ENCODE results near the gene WDR7.

The WDR7 gene

GRCh38 chr18:56815926-56816325, 164.8 kb downstream of the WDR7 start:
- DNase-seq, result no peak

- peak; percentile 14 for DNase-seq
These were observed 172.9 kb downstream of the WDR7 start for GRCh38 chr18:56823986-56824565.

- DNase-seq, result no peak
These were observed 174.2 kb downstream of the WDR7 start for GRCh38 chr18:56825321-56825720.

- no peak for DNase-seq
These were observed 174.7 kb downstream of the WDR7 start for GRCh38 chr18:56825878-56826277.

- no peak for DNase-seq
These were observed 180.8 kb downstream of the WDR7 start for GRCh38 chr18:56831988-56832387.

GRCh38 chr18:56835331-56835730, 184.2 kb downstream of the WDR7 start:
- DNase-seq, result peak; percentile 60

GRCh38 chr18:56836173-56836572, 185.0 kb downstream of the WDR7 start:
- no peak for DNase-seq

GRCh38 chr18:56841836-56842235, 190.7 kb downstream of the WDR7 start:
- peak; percentile 31 for DNase-seq

GRCh38 chr18:56843241-56843640, 192.1 kb downstream of the WDR7 start:
- no peak for DNase-seq

- no peak for DNase-seq
These were observed 193.4 kb downstream of the WDR7 start for GRCh38 chr18:56844556-56844955.

- no peak for DNase-seq
These were observed 200.6 kb downstream of the WDR7 start for GRCh38 chr18:56851774-56852173.

- DNase-seq, result no peak
These were observed 202.8 kb downstream of the WDR7 start for GRCh38 chr18:56853961-56854360.

GRCh38 chr18:56861244-56861643, 210.1 kb downstream of the WDR7 start:
- no peak for DNase-seq

GRCh38 chr18:56869189-56869777, 218.1 kb downstream of the WDR7 start:
- DNase-seq, result peak; percentile 71

- DNase-seq, result no peak
These were observed 219.8 kb downstream of the WDR7 start for GRCh38 chr18:56870982-56871381.

- DNase-seq, result no peak
These were observed 221.0 kb downstream of the WDR7 start for GRCh38 chr18:56872140-56872539.

- DNase-seq, result no peak
These were observed 222.4 kb downstream of the WDR7 start for GRCh38 chr18:56873441-56874140.

GRCh38 chr18:56878711-56879110, 227.6 kb downstream of the WDR7 start:
- no peak for DNase-seq

GRCh38 chr18:56884511-56884910, 233.4 kb downstream of the WDR7 start:
- no peak for DNase-seq

- no peak for DNase-seq
These were observed 237.8 kb downstream of the WDR7 start for GRCh38 chr18:56888978-56889377.

- no peak for DNase-seq
These were observed 238.5 kb downstream of the WDR7 start for GRCh38 chr18:56889621-56890020.

GRCh38 chr18:56890632-56891031, 239.5 kb downstream of the WDR7 start:
- DNase-seq, result peak; percentile 90

GRCh38 chr18:56891116-56891515, 240.0 kb downstream of the WDR7 start:
- DNase-seq, result no peak

- DNase-seq, result peak; percentile 10
These were observed 240.7 kb downstream of the WDR7 start for GRCh38 chr18:56891870-56892269.

- no peak for DNase-seq
These were observed 246.0 kb downstream of the WDR7 start for GRCh38 chr18:56897122-56897521.

Data from HCEC 1CT (cell line).